GM23248 (cell line): ENCODE data around the gene ADCY10. TPM values are rescaled to one million over a fixed set of nuclear protein-coding genes. Genes with fewer than 3 reads are reported as not detected.
A peak's percentile ranks its signal among the peaks of the same experiment; 100 is the strongest.
"Not testable (repeated sequence)": the region's sequence is repeated elsewhere in the genome, so short reads cannot be mapped to it uniquely, and the experiment has no call there.

ENCODE experiments used
- DNase-seq: peaks from one replicate; pipeline ENCODE4 v3.0.0-alpha.2; 2015
- H2AFZ ChIP-seq: fragments of 200-600 bp; sonication (generic); 2 replicates; pipeline ENCODE4 v1.6.1; 2016; ENCODE audit warnings: antibody characterized with exemption
- H3F3A ChIP-seq: fragments of 200-600 bp; sonication (generic); 2 replicates; pipeline ENCODE4 v1.6.1; 2016; ENCODE audit warnings: mild to moderate bottlenecking, antibody characterized with exemption, mixed run types; ENCODE audit not compliant: insufficient read depth
- H3K27ac ChIP-seq: fragments of 200-600 bp; sonication (generic); 2 replicates; pipeline ENCODE4 v1.5.1; 2016; ENCODE audit warnings: mild to moderate bottlenecking
- H3K27me3 ChIP-seq: fragments of 200-600 bp; sonication (generic); replicated peaks from 2 replicates; pipeline ENCODE4 v1.6.1; 2016; ENCODE audit warnings: mild to moderate bottlenecking; ENCODE audit not compliant: insufficient read depth
- H3K36me3 ChIP-seq: fragments of 200-600 bp; sonication (generic); 2 replicates; pipeline ENCODE4 v1.6.1; 2016; ENCODE audit warnings: low read depth, mild to moderate bottlenecking
- H3K4me1 ChIP-seq: fragments of 200-600 bp; sonication (generic); 2 replicates; pipeline ENCODE4 v1.6.1; 2016; ENCODE audit warnings: mild to moderate bottlenecking; ENCODE audit not compliant: insufficient read depth
- H3K4me2 ChIP-seq: fragments of 200-600 bp; sonication (generic); one replicate; pipeline ENCODE4 v1.6.1; 2016; ENCODE audit warnings: mild to moderate bottlenecking; ENCODE audit not compliant: unreplicated experiment
- H3K4me3 ChIP-seq: fragments of 200-600 bp; sonication (generic); 2 replicates; pipeline ENCODE4 v1.5.1; 2016; ENCODE audit warnings: mild to moderate bottlenecking
- H3K79me2 ChIP-seq: fragments of 200-600 bp; sonication (generic); 2 replicates; pipeline ENCODE4 v1.6.1; 2016; ENCODE audit warnings: mild to moderate bottlenecking; ENCODE audit not compliant: insufficient read depth
- H3K9ac ChIP-seq: fragments of 200-600 bp; sonication (generic); 2 replicates; pipeline ENCODE4 v1.6.1; 2016; ENCODE audit warnings: mild to moderate bottlenecking
- H3K9me2 ChIP-seq: fragments of 200-600 bp; sonication (generic); 2 replicates; pipeline ENCODE4 v1.6.1; 2016; ENCODE audit warnings: mixed run types, mild to moderate bottlenecking, moderate library complexity; ENCODE audit not compliant: insufficient read depth
- H3K9me3 ChIP-seq: fragments of 200-600 bp; sonication (generic); one replicate; pipeline ENCODE4 v1.6.1; 2017; ENCODE audit warnings: low read depth
- H4K20me1 ChIP-seq: fragments of 200-600 bp; sonication (generic); 2 replicates; pipeline ENCODE4 v1.6.0; 2016; ENCODE audit not compliant: insufficient read depth
- EZH2 ChIP-seq: fragments of 200-600 bp; sonication (generic); IDR thresholded peaks from 2 replicates; pipeline ENCODE4 v1.6.1; 2018; ENCODE audit warnings: antibody characterized with exemption, mild to moderate bottlenecking; ENCODE audit not compliant: insufficient read depth, poor library complexity, severe bottlenecking
- EZH2phosphoT487 ChIP-seq: fragments of 200-600 bp; sonication (generic); IDR thresholded peaks from 2 replicates; pipeline ENCODE4 v1.6.1; 2018; ENCODE audit warnings: antibody characterized with exemption, moderate library complexity, mild to moderate bottlenecking, low read depth; ENCODE audit not compliant: insufficient read depth
- WGBS, 2 experiments: methylation state at CpG; one replicate each; pipeline ENCODE4 v1.1.6; 2015 to 2017; ENCODE audit warnings: low lambda C conversion rate in 2 of 2, low coverage in 1 of 2; ENCODE audit errors: missing lambda C conversion rate in 2 of 2; 5-methylcytosine and 5-hydroxymethylcytosine counted together
- in situ Hi-C: fragments of 300-500 bp; cut with MboI; formaldehyde crosslinking; loops from 2 replicates; pipeline ENCODE4 v1.15.0; 2020
- polyA plus RNA-seq: library from polyadenylated mRNA; unstranded; fragments of >200 nt; fragmentation: Nextera tagmentation; extraction: Ambion mirVana; gene quantifications from 2 replicates; pipeline ENCODE4 v1.2.1, GENCODE V29; 2016
- total RNA-seq: library from RNA; depleted of rRNA; stranded (reverse); fragments of >200 nt; shearing (Covaris generic); gene quantifications from 2 replicates; pipeline ENCODE4 v1.2.3, GENCODE V29; 2014

ADCY10 gene
- total and polyA plus RNA-seq, 2 experiments from 2014 or later: 0.11 TPM

DNA sequence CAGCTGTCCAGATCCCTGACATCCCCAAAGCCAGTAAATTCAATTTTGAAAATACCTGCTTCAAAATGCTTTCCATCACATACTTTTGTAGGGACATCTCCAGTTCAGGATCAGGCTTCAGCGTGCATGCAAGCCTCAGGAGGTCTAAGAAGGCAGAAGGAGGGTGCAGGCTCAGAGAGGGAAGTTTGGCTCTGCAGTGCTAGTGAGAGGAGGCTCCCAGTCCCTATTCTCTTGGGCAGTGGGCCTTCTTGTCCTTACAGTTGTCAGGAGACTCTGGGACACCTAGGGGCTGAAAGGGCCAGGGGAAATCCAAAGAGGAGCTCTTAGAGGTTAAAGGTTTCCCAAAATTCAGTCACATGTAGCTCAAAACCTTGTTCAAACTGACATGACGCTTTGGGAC lies 20.1 kb downstream of the ADCY10 start:
- Histone ChIP-seq H3K27me3 (no peaks in the 10 kb centered on the region), H3K36me3 (no peaks in the 10 kb centered on the region), H3K79me2 (no peaks in the 10 kb centered on the region), H3K9me3 (no peaks in the 10 kb centered on the region), H3K9me2 (no peaks in the 10 kb centered on the region), H3K4me1 (0 out of 2 replicates have a peak, but pooled peaks cover 3% of the 10 kb centered on the region), H4K20me1 (no peaks in the 10 kb centered on the region), H3K9ac (no peak overlapping the region), H3F3A (no peaks in the 10 kb centered on the region), H3K27ac (no peak overlapping the region), H3K4me2 (no peak overlapping the region), H3K4me3 (no peak overlapping the region), H2AFZ (no peak overlapping the region)
- WGBS, 2 experiments: 82 to 84% methylated on average over 2 of the region's 2 CpGs
- TF ChIP-seq EZH2phosphoT487 (no peak), EZH2 (no peak)
- in situ Hi-C loops: no loop called here
- DNase-seq: no peak

DNA sequence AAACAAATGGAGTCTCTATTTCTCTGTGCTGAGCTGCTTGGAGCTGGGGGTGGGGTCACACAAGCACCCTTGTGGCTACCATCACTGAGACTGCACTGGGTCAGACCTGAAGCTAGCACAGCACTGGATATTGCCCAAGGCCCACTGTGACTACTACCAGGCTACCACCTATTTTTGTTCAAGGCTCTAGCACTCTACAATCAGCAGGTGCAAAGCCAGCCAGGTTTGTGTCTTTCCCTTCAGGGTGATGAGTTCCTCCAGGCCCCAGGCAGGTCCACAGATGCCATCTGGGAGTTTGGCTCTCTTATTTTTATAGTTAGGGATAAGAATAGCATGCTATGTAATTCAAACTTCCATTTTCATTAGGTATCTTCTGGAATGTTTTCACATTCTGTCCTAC lies 23.5 kb downstream of the ADCY10 start:
- in situ Hi-C loops: no loop called here

DNA sequence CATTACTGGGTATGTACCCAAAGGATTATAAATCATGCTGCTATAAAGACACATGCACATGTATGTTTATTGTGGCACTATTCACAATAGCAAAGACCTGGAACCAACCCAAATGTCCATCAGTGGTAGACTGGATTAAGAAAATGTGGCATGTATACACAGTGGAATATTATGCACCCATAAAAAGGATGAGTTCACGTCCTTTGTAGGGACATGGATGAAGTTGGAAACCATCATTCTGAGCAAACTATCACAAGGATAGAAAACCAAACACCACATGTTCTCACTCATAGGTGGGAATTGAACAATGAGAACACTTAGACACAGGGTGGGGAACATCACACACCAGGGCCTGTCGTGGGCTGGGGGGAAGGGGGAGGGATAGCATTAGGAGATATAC lies 26.7 kb downstream of the ADCY10 start:
- H3K9me2 ChIP-seq, H2AFZ ChIP-seq, H3K27ac ChIP-seq, H3K4me2 ChIP-seq, H3K9ac ChIP-seq, DNase-seq, H3K4me1 ChIP-seq, H3K27me3 ChIP-seq, H4K20me1 ChIP-seq, H3K9me3 ChIP-seq, H3K36me3 ChIP-seq, H3F3A ChIP-seq, H3K4me3 ChIP-seq, H3K79me2 ChIP-seq, in situ Hi-C loops: not testable (repeated sequence)
- WGBS, 2 experiments: 53 to 69% methylated on average over 2 of the region's 2 CpGs

More for the DNA sequence above, 23.5 kb downstream of the ADCY10 start:
- no peaks in the 10 kb centered on the region for H3K9me3 ChIP-seq
- no peaks in the 10 kb centered on the region for H3F3A ChIP-seq
- H3K4me3 ChIP-seq: no peak overlapping the region
- H3K79me2 ChIP-seq: no peaks in the 10 kb centered on the region
- no peaks in the 10 kb centered on the region for H3K9me2 ChIP-seq
- H3K4me2 ChIP-seq: no peak overlapping the region
- no peaks in the 10 kb centered on the region for H3K4me1 ChIP-seq
- no peak overlapping the region for H2AFZ ChIP-seq
- TF ChIP-seq EZH2phosphoT487 (no peak), EZH2 (no peak)
- no peaks in the 10 kb centered on the region for H3K27me3 ChIP-seq
- H3K9ac ChIP-seq: no peak overlapping the region
- H4K20me1 ChIP-seq: no peaks in the 10 kb centered on the region
- H3K36me3 ChIP-seq: no peaks in the 10 kb centered on the region
- no peak for DNase-seq
- H3K27ac ChIP-seq: no peak overlapping the region

DNA sequence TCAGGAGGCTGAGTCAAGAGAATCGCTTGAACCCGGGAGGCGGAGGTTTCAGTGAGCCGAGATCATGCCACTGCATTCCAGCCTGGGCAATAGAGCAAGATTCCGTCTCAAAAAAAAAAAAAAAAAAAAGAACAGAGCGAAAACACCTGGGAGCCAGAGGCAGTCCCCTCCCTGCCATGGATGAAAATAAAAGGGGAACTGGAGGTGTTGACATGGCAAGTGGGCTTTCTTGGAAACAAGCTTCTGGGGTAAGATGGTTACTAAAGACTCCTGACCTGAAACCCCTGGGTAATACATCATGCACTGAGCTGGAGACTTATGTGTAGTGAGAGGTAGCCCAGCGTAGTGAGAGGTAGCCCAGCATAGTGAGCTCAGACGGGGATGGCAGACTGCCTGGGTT lies 31.6 kb downstream of the ADCY10 start:
- in situ Hi-C loops: no loop called here
- no peak for DNase-seq
- 74 to 85% methylated on average over 8 of the region's 8 CpGs for WGBS, 2 experiments

DNA sequence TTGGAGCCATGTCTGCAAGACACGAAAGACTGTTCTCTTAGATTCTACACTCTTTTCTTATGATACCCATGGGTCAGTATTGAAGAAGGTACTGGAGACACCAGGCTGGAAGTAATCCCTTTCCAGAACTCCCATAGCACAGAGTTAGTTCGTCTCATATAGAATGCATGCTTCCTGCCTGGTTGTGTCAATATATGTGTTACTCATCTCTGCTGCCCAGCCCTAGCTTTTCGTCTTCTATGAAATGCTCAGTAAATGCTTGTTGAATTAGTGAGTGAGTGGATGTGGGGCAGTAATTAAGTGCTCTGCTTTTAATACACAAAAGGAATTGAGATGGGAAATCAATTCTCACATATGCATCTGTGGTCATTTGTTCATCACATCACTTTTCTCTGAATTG lies 32.1 kb downstream of the ADCY10 start:
- no peaks in the 10 kb centered on the region for H3K27me3 ChIP-seq
- H2AFZ ChIP-seq: no peak overlapping the region
- H3F3A ChIP-seq: peaks cover 16% of the 10 kb centered on the region; the same call in 1 of the 2 replicates
- H3K27ac ChIP-seq: no peak overlapping the region
- 61 to 74% methylated on average over 3 of the region's 3 CpGs for WGBS, 2 experiments
- H3K9me2 ChIP-seq: no peaks in the 10 kb centered on the region
- no peaks in the 10 kb centered on the region for H4K20me1 ChIP-seq
- no peaks in the 10 kb centered on the region for H3K9me3 ChIP-seq
- H3K36me3 ChIP-seq: no peaks in the 10 kb centered on the region
- no peaks in the 10 kb centered on the region for H3K79me2 ChIP-seq
- TF ChIP-seq EZH2phosphoT487 (no peak), EZH2 (no peak)
- H3K4me1 ChIP-seq: peaks cover 17% of the 10 kb centered on the region
- no peak overlapping the region for H3K9ac ChIP-seq
- H3K4me2 ChIP-seq: no peak overlapping the region
- H3K4me3 ChIP-seq: no peak overlapping the region
- in situ Hi-C loops: no loop called here
- DNase-seq: peak; percentile 54

More for the DNA sequence above, 31.6 kb downstream of the ADCY10 start:
- no peaks in the 10 kb centered on the region for H3K36me3 ChIP-seq
- H4K20me1 ChIP-seq: no peaks in the 10 kb centered on the region
- no peak for TF ChIP-seq EZH2phosphoT487
- H3K4me2 ChIP-seq: no peak overlapping the region
- H3K79me2 ChIP-seq: no peaks in the 10 kb centered on the region
- peaks cover 17% of the 10 kb centered on the region for H3K4me1 ChIP-seq
- H3K27me3 ChIP-seq: no peaks in the 10 kb centered on the region
- H3K4me3 ChIP-seq: no peak overlapping the region
- H2AFZ ChIP-seq: no peak overlapping the region
- H3K9me2 ChIP-seq: no peaks in the 10 kb centered on the region
- no peak overlapping the region for H3K27ac ChIP-seq
- H3K9ac ChIP-seq: no peak overlapping the region
- H3K9me3 ChIP-seq: no peaks in the 10 kb centered on the region
- H3F3A ChIP-seq: peaks cover 16% of the 10 kb centered on the region; the same call in 1 of the 2 replicates
